Thymus (tissue), 11 donors: ENCODE results near the gene PRKCA. TPM values are rescaled to one million over a fixed set of nuclear protein-coding genes. Genes with fewer than 3 reads are reported as not detected.
"Not testable (repeated sequence)": the region's sequence is repeated elsewhere in the genome, so short reads cannot be mapped to it uniquely, and the experiment has no call there.

Experiments used
- DNase-seq, 9 donors: peaks; one replicate each; pipeline ENCODE4 v3.0.0-alpha.2; 2013; ENCODE audit warnings: low spot score in 9 of 9, low read depth in 6 of 9, missing footprints in 1 of 9
- H3K27ac ChIP-seq, 2 donors: one replicate each; pipeline ENCODE4 v1.5.1; 2013; ENCODE audit warnings: control low read depth in 1 of 2, low read depth in 1 of 2, low read length in 1 of 2, mild to moderate bottlenecking in 1 of 2, moderate library complexity in 1 of 2
- H3K27me3 ChIP-seq, 2 donors: one replicate each; pipeline ENCODE4 v1.5.1; 2013; ENCODE audit warnings: low read length in 1 of 2; ENCODE audit not compliant: control insufficient read depth in 2 of 2, insufficient read depth in 1 of 2
- H3K36me3 ChIP-seq, 2 donors: one replicate each; pipeline ENCODE4 v1.5.1; 2013; ENCODE audit warnings: low read length in 1 of 2, mild to moderate bottlenecking in 1 of 2, moderate library complexity in 1 of 2; ENCODE audit not compliant: control insufficient read depth in 2 of 2, insufficient read depth in 2 of 2
- H3K4me1 ChIP-seq, 2 donors: one replicate each; pipeline ENCODE4 v1.5.1; 2013; ENCODE audit warnings: low read length in 2 of 2; ENCODE audit not compliant: control insufficient read depth in 2 of 2, insufficient read depth in 2 of 2
- H3K4me3 ChIP-seq, 2 donors: one replicate each; pipeline ENCODE4 v1.5.1; 2013; ENCODE audit warnings: low read length in 2 of 2, control low read depth in 1 of 2, mild to moderate bottlenecking in 1 of 2
- H3K9me3 ChIP-seq, 2 donors: one replicate each; pipeline ENCODE4 v1.5.1; 2013; ENCODE audit warnings: low read length in 1 of 2, mild to moderate bottlenecking in 1 of 2; ENCODE audit not compliant: control insufficient read depth in 2 of 2, insufficient read depth in 1 of 2
- WGBS: extraction: QIAGEN DNeasy Blood & Tissue Kit; methylation state at CpG from one replicate; pipeline ENCODE4 v1.1.7; 2013; 5-methylcytosine and 5-hydroxymethylcytosine counted together
- polyA plus RNA-seq: library from polyadenylated mRNA; stranded (reverse); fragments of 200-250 nt; gene quantifications from one replicate; pipeline ENCODE4 v1.2.3, GENCODE V29; 2013
- total RNA-seq: library from RNA; stranded (reverse); fragments of 120-200 nt; gene quantifications from one replicate; pipeline ENCODE4 v1.2.4, GENCODE V29; 2013
- donor health status: healthy.

PRKCA gene
- total and polyA plus RNA-seq, 2 donors = 2.7 to 3.2 TPM

DNA sequence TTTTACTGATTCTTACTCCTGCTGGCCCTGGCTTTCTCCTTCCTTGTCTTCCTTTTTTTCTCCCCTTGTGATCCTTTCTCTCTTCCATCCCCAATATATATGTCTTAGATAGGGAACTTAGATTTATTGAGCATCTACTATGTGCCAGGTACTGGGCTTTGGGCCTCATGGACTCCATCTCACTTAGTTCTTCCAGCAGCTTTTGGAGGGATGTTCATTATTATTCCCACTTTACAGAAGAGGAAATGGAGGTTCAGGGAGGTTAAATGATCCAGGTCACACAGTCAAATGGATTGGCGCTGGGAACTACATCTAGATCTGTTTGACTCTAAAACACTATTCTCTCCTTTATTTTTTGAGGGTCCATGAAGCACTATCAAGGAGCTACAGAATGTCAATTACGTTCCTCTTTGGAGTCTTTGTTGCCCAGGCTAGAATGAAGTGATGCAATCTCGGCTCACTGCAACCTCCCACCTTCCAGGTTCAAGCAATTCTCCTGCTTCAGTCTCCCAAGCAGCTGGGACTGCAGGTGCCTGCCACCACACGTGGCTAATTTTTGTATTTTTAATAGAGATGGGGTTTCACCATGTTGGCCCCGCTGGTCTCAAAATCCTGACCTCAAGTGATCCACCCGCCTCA lies 19.0 kb upstream of the PRKCA start:
- Histone ChIP-seq H3K4me3 (no peak overlapping the region), H3K27me3 (no peaks in the 10 kb centered on the region), H3K4me1 (peaks cover 0 to 3% of the 10 kb centered on the region in 2 donors), H3K36me3 (no peaks in the 10 kb centered on the region), H3K9me3 (no peaks in the 10 kb centered on the region), H3K27ac (no peak overlapping the region)
- 93% methylated on average over 6 of the region's 6 CpGs for WGBS
- no peak for DNase-seq

DNA sequence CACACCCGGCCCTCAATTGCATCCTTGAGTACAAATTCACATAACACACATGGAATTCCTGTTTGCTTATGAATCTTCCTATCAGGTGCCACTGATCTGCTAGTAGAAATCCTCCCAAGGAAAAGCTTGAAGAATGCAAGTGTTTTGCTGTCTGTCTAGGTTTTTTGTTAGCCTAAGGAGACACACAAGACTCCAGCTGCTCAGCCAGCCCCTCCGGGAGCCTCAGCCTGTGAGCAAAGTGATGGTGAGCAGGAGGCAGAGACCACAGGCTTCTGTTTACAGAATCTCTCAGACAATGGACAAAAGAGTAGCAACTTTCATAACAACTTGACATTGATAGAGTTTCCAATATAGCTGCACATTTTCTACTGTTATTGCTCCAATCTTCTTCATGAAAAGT lies 18.4 kb upstream of the PRKCA start:
- no peaks in the 10 kb centered on the region for H3K36me3 ChIP-seq
- no peak for DNase-seq
- H3K4me1 ChIP-seq = peaks cover 0 to 3% of the 10 kb centered on the region in 2 donors
- WGBS = 93% methylated on average over 2 of the region's 2 CpGs
- no peak overlapping the region for H3K27ac ChIP-seq
- H3K27me3 ChIP-seq = no peaks in the 10 kb centered on the region
- no peaks in the 10 kb centered on the region for H3K9me3 ChIP-seq
- no peak overlapping the region for H3K4me3 ChIP-seq

DNA sequence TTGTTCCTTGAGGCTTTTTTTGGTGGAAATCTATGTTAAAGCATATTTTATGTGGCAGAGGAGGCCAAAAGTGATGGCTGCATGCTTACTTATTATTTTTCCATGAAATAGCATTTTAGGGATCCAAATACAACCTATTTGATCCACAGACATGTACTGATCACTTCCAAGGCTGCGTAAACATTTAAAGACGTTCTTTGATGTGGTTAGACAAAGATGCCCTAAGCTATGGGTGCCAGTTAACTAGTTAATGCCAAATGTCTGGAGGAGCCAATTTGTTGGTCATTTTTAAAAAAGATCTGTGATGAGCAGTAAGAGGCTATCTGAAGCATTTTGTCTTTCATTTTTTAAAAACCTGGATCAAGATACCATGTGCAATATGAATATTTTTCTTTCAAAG lies 17.3 kb upstream of the PRKCA start:
- Histone ChIP-seq H3K4me3 (no peak overlapping the region), H3K4me1 (peaks cover 0 to 3% of the 10 kb centered on the region in 2 donors), H3K9me3 (no peaks in the 10 kb centered on the region), H3K27me3 (no peaks in the 10 kb centered on the region), H3K27ac (no peak overlapping the region), H3K36me3 (no peaks in the 10 kb centered on the region)
- WGBS = 45% methylated on average over 2 of the region's 2 CpGs
- no peak for DNase-seq

DNA sequence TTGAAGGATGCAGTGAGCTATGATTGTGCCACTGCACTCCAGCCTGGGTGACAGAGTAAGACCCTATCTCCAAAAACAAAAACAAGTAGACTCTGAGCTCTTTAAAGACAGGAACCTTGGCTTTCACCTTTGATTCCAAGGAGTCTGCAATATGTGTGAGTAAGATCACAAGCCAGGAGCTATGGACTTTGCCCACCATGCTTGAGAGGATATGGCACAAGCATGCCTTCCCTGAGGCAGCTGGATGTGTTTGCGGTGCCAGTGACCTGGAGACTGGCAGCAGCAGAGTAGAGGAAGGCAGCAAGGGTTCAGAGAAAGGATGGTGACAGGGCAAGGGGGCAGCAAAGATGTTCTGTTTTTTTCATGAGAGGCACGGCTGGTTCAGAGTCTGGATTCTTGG lies 14.5 kb upstream of the PRKCA start:
- WGBS = 96% methylated on average over 2 of the region's 2 CpGs
- no peak overlapping the region for H3K4me3 ChIP-seq
- H3K36me3 ChIP-seq = no peaks in the 10 kb centered on the region
- H3K27me3 ChIP-seq = no peaks in the 10 kb centered on the region
- no peak for DNase-seq
- H3K9me3 ChIP-seq = no peaks in the 10 kb centered on the region
- H3K4me1 ChIP-seq = peaks cover 0 to 3% of the 10 kb centered on the region in 2 donors
- H3K27ac ChIP-seq = no peak overlapping the region

GRCh38 chr17:66290101-66290722 lies 12.2 kb upstream of the PRKCA start:
- peaks cover 0 to 3% of the 10 kb centered on the region in 2 donors for H3K4me1 ChIP-seq
- H3K9me3 ChIP-seq = no peaks in the 10 kb centered on the region
- DNase-seq = no peak
- H3K27ac ChIP-seq = no peak overlapping the region
- no peaks in the 10 kb centered on the region for H3K27me3 ChIP-seq
- H3K4me3 ChIP-seq = no peak overlapping the region
- WGBS = 77% methylated on average over 4 of the region's 4 CpGs
- H3K36me3 ChIP-seq = no peaks in the 10 kb centered on the region

- H3K27ac ChIP-seq = no peak overlapping the region
- no peak overlapping the region for H3K4me3 ChIP-seq
- H3K36me3 ChIP-seq = no peaks in the 10 kb centered on the region
- no peaks in the 10 kb centered on the region for H3K4me1 ChIP-seq
- no peak for DNase-seq
- 100% methylated on average over 3 of the region's 3 CpGs for WGBS
- no peaks in the 10 kb centered on the region for H3K9me3 ChIP-seq
- no peaks in the 10 kb centered on the region for H3K27me3 ChIP-seq
These were observed 10.1 kb upstream of the PRKCA start for GRCh38 chr17:66292353-66292752.

GRCh38 chr17:66296289-66296725 lies 6.1 kb upstream of the PRKCA start:
- peaks cover 12 to 15% of the 10 kb centered on the region in 2 donors for H3K27me3 ChIP-seq
- no peak for DNase-seq
- peaks cover 0 to 1% of the 10 kb centered on the region in 2 donors for H3K4me1 ChIP-seq
- no peak overlapping the region for H3K27ac ChIP-seq
- WGBS = 90% methylated on average over 6 of the region's 6 CpGs
- H3K36me3 ChIP-seq = no peaks in the 10 kb centered on the region
- no peaks in the 10 kb centered on the region for H3K9me3 ChIP-seq
- no peak overlapping the region for H3K4me3 ChIP-seq

DNA sequence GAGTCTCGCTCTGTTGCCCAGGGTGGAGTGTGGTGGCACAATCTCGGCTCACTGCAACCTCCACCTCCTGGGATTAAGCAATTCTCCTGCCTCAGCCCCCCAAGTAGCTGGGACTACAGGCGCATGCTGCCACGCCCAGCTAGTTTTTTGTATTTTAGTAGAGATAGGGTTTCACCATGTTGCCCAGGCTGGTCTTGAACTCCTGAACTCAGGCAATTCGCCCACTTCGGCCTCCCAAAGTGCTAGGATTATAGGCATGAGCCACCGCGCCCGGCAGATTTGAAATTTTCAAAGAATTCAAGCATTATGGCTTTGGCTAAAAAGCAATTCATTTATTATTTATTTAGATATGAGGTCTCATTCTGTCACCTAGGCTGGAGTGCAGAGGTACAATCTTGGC lies 5.0 kb upstream of the PRKCA start:
- H3K9me3 ChIP-seq, H3K4me1 ChIP-seq, H3K36me3 ChIP-seq, H3K27ac ChIP-seq, DNase-seq, H3K4me3 ChIP-seq: not testable (repeated sequence)
- 97% methylated on average over 9 of the region's 9 CpGs for WGBS
- H3K27me3 ChIP-seq = peaks cover 20 to 25% of the 10 kb centered on the region in 2 donors

DNA sequence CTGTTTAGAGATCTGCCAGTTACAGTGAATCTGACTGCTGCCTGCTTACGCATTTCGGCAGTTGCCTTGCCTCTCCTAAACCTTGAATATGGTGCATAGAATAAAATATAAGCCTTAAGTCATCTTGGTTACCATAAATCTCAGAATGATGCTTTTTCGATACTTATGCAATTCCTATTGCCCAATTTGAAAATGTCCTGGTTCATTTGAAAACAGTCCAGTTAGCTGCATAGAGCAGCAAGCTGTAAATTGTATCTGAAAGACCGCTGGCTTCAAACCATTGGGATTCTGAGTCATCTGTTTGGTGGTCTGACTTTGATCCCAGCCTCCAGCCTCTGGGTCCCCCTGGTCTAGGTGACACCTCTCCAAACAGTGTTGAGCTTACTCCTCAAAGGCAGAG lies 2.7 kb upstream of the PRKCA start:
- Histone ChIP-seq H3K9me3 (no peaks in the 10 kb centered on the region), H3K36me3 (no peaks in the 10 kb centered on the region), H3K4me1 (peaks cover 4 to 22% of the 10 kb centered on the region in 2 donors), H3K4me3 (no peak overlapping the region), H3K27ac (no peak overlapping the region), H3K27me3 (peaks cover 33 to 44% of the 10 kb centered on the region in 2 donors)
- 96% methylated on average over 4 of the region's 4 CpGs for WGBS
- no peak for DNase-seq
